GM12878 (cell line): ENCODE results near the gene MAN1A1. TPM values are rescaled to one million over a fixed set of nuclear protein-coding genes. Genes with fewer than 3 reads are reported as not detected.
A peak's percentile ranks its signal among the peaks of the same experiment; 100 is the strongest.

Experiments used
- ATAC-seq: fragments of 200-7000 bp; cut with Tn5 transposase; 3 replicates; pipeline ENCODE4 v1.9.1; 2020; ENCODE audit warnings: mild to moderate bottlenecking, moderate library complexity
- BruUV-seq: library from RNA; stranded (reverse); fragments of 400-500 nt; replicated peaks from 2 replicates; lab custom pipeline; 2021; lab: Mats Ljungman, UMichigan
- CTCF ChIA-PET: fragments of 300-600 bp; sonication (Branson Sonifier 250); formaldehyde crosslinking; extraction: SDS; loops from one replicate; lab custom pipeline; 2021; ENCODE audit warnings: inconsistent platforms; lab: Yijun Ruan, JAX
- POLR2A ChIA-PET: fragments of 350-600 bp; formaldehyde crosslinking; extraction: SDS; loops from one replicate; lab custom pipeline; 2021; ENCODE audit warnings: inconsistent platforms; lab: Charles Lee
- RAD21 ChIA-PET: fragments of 300-600 bp; sonication (Branson Sonifier 250); formaldehyde crosslinking; loops from one replicate; lab custom pipeline; 2023; ENCODE audit warnings: antibody characterized with exemption; ENCODE audit not compliant: unreplicated experiment; lab: Charles Lee
- SMC1A ChIA-PET: fragments of 300-600 bp; sonication (Branson Sonifier 250); formaldehyde crosslinking; loops from one replicate; lab custom pipeline; 2023; ENCODE audit not compliant: unreplicated experiment, uncharacterized antibody; lab: Charles Lee
- DNase-seq: peaks from one replicate; pipeline ENCODE4 v3.0.0-alpha.2; 2011; ENCODE audit warnings: low read depth, low spot score
- FAIRE-seq: peaks from 3 replicates; lab custom pipeline; 2011; peaks lifted over from hg19 to GRCh38; lab: Jason Lieb, UNC
- H2AFZ ChIP-seq: 2 replicates; pipeline ENCODE4 v1.6.0; 2011; ENCODE audit warnings: low read depth, low read length, control low read depth; ENCODE audit not compliant: control insufficient read depth
- H3K27ac ChIP-seq: 2 replicates; pipeline ENCODE4 v1.5.1; 2011; ENCODE audit warnings: control low read depth; ENCODE audit not compliant: control insufficient read depth, insufficient read depth
- H3K27me3 ChIP-seq, 2 experiments: replicated peaks in 1 of 2; 2 replicates each; pipeline versions ENCODE4 v1.6.0 to v1.6.1; 2011; ENCODE audit warnings: low read length in 1 of 2; ENCODE audit not compliant: control insufficient read depth in 2 of 2, insufficient read depth in 2 of 2
- H3K36me3 ChIP-seq, 2 experiments: 2 replicates each; pipeline ENCODE4 v1.5.1; 2011; ENCODE audit warnings: low read length in 1 of 2; ENCODE audit not compliant: control insufficient read depth in 2 of 2, insufficient read depth in 2 of 2
- H3K4me1 ChIP-seq: 2 replicates; pipeline ENCODE4 v1.6.1; 2011; ENCODE audit warnings: mild to moderate bottlenecking, low read length, moderate library complexity, mixed read lengths; ENCODE audit not compliant: control insufficient read depth, insufficient read depth
- H3K4me2 ChIP-seq: 2 replicates; pipeline ENCODE4 v1.6.0; 2011; ENCODE audit warnings: control low read depth; ENCODE audit not compliant: control insufficient read depth, insufficient read depth
- H3K4me3 ChIP-seq: fragments of 200-600 bp; sonication (generic); 2 replicates; pipeline ENCODE4 v1.5.1; 2016
- H3K79me2 ChIP-seq: 2 replicates; pipeline ENCODE4 v1.6.0; 2011; ENCODE audit warnings: low read length; ENCODE audit not compliant: control insufficient read depth, insufficient read depth
- H3K9ac ChIP-seq: 2 replicates; pipeline ENCODE4 v1.8.0; 2011; ENCODE audit warnings: low read length, control low read depth, mixed read lengths; ENCODE audit not compliant: control insufficient read depth, insufficient read depth
- H3K9me3 ChIP-seq: replicated peaks from 3 replicates; pipeline ENCODE4 v1.5.1; 2011; ENCODE audit warnings: mild to moderate bottlenecking, low read length; ENCODE audit not compliant: control insufficient read depth, insufficient read depth
- H4K20me1 ChIP-seq: 2 replicates; pipeline ENCODE4 v1.6.0; 2011; ENCODE audit not compliant: control insufficient read depth, insufficient read depth
- BRCA1 ChIP-seq: IDR thresholded peaks from 2 replicates; pipeline ENCODE4 v1.6.1; 2011; ENCODE audit warnings: low read depth, low read length, improper control_type of control experiment
- CHD1 ChIP-seq: IDR thresholded peaks from 2 replicates; pipeline ENCODE4 v1.6.1; 2012; ENCODE audit warnings: low read depth, low read length, improper control_type of control experiment
- E4F1 ChIP-seq: fragments of 450-650 bp; IDR thresholded peaks from 2 replicates; pipeline ENCODE4 v1.6.1; 2018; ENCODE audit warnings: borderline replicate concordance, mild to moderate bottlenecking; ENCODE audit not compliant: partially characterized antibody
- EP300 ChIP-seq, 2 experiments: fragments of 150-350 bp in 1 of 2; IDR thresholded peaks; 2 replicates each; pipeline ENCODE4 v1.6.1; 2011 to 2012; ENCODE audit warnings: low read depth in 2 of 2, low read length in 2 of 2, borderline replicate concordance in 1 of 2, improper control_type of control experiment in 1 of 2, inconsistent platforms in 1 of 2; ENCODE audit not compliant: control insufficient read depth in 1 of 2
- JUNB ChIP-seq: IDR thresholded peaks from 2 replicates; pipeline ENCODE4 v1.6.1; 2016; ENCODE audit warnings: antibody characterized with exemption, mild to moderate bottlenecking
- LARP7 ChIP-seq: fragments of 450-650 bp; IDR thresholded peaks from 2 replicates; pipeline ENCODE4 v1.6.1; 2017; ENCODE audit warnings: mild to moderate bottlenecking
- MXI1 ChIP-seq: fragments of 150-350 bp; IDR thresholded peaks from 2 replicates; pipeline ENCODE4 v1.6.1; 2011; ENCODE audit warnings: low read depth, mild to moderate bottlenecking, inconsistent platforms, low read length, improper control_type of control experiment
- NR2C2 ChIP-seq: IDR thresholded peaks from 2 replicates; pipeline ENCODE4 v1.6.1; 2011; ENCODE audit warnings: borderline replicate concordance, low read depth; ENCODE audit not compliant: control insufficient read depth, insufficient read length
- PML ChIP-seq: IDR thresholded peaks from 2 replicates; pipeline ENCODE4 v1.6.1; 2012; ENCODE audit warnings: low read length, inconsistent platforms
- RAD21 ChIP-seq: IDR thresholded peaks from 2 replicates; pipeline ENCODE4 v1.6.1; 2011; ENCODE audit warnings: mild to moderate bottlenecking, low read depth, low read length, moderate library complexity; ENCODE audit not compliant: insufficient read depth
- RELA ChIP-seq: fragments of 450-650 bp; IDR thresholded peaks from 2 replicates; pipeline ENCODE4 v1.8.0; 2014; ENCODE audit warnings: borderline replicate concordance; ENCODE audit not compliant: partially characterized antibody
- RUNX3 ChIP-seq: IDR thresholded peaks from 2 replicates; pipeline ENCODE4 v1.6.1; 2012; ENCODE audit warnings: low read length, inconsistent platforms
- SIX5 ChIP-seq: IDR thresholded peaks from 2 replicates; pipeline ENCODE4 v1.6.1; 2011; ENCODE audit warnings: mild to moderate bottlenecking, low read depth, low read length, moderate library complexity; ENCODE audit not compliant: severe bottlenecking
- SMC3 ChIP-seq: IDR thresholded peaks from 2 replicates; pipeline ENCODE4 v1.6.1; 2011; ENCODE audit warnings: low read length, improper control_type of control experiment, borderline replicate concordance
- SRF ChIP-seq, 2 experiments: IDR thresholded peaks; 2 replicates each; pipeline ENCODE4 v1.6.1; 2011; ENCODE audit warnings: low read depth in 2 of 2, low read length in 2 of 2, mild to moderate bottlenecking in 1 of 2, moderate library complexity in 1 of 2
- TARDBP ChIP-seq: IDR thresholded peaks from 2 replicates; pipeline ENCODE4 v1.6.1; 2016; ENCODE audit warnings: borderline replicate concordance
- TCF7 ChIP-seq: IDR thresholded peaks from 2 replicates; pipeline ENCODE4 v1.6.1; 2014; ENCODE audit warnings: antibody characterized with exemption, borderline replicate concordance
- ZBED1 ChIP-seq: IDR thresholded peaks from 2 replicates; pipeline ENCODE4 v1.6.1; 2016; ENCODE audit warnings: borderline replicate concordance
- ZNF622 ChIP-seq: fragments of 450-650 bp; IDR thresholded peaks from 2 replicates; pipeline ENCODE4 v1.6.1; 2017; ENCODE audit warnings: mild to moderate bottlenecking, inconsistent platforms
- WGBS: methylation state at CpG from one replicate; pipeline ENCODE4 v1.1.6; 2016; ENCODE audit warnings: low lambda C conversion rate; ENCODE audit not compliant: insufficient replicate concordance, insufficient coverage; ENCODE audit errors: missing lambda C conversion rate; 5-methylcytosine and 5-hydroxymethylcytosine counted together
- in situ Hi-C: fragments of 300-500 bp; cut with MboI; formaldehyde crosslinking; loops from 9 replicates; pipeline ENCODE4 v1.14.3; 2018; ENCODE audit warnings: mixed read lengths
- intact Hi-C: fragments of 100-400 bp; cut with micrococcal nuclease; formaldehyde crosslinking; loops from one replicate; pipeline ENCODE4 v1.14.2; 2022; ENCODE audit not compliant: unreplicated experiment
- polyA plus RNA-seq, 11 experiments: library from polyadenylated mRNA; depleted of rRNA in 4 of 11; unstranded in 6 of 11; stranded (reverse) in 5 of 11; fragments of >200 nt; fragmentation: Nextera tagmentation in 4 of 11; fragmentation: Illumina TruSeq in 1 of 11; extraction: Ambion mirVana in 4 of 11; extraction: Trizol in 1 of 11; gene quantifications; 1 replicate in 1 of 11; 2 replicates in 10 of 11; pipeline versions ENCODE4 v1.2.1 to v1.2.3, GENCODE V29; 2011 to 2016; ENCODE audit warnings: inconsistent platforms in 2 of 11, missing spikeins in 2 of 11, low read depth in 1 of 11
- total RNA-seq, 4 experiments: library from RNA; depleted of rRNA in 3 of 4; stranded (reverse); fragments of >200 nt in 3 of 4; fragmentation: Illumina TruSeq in 1 of 4; extraction: Trizol in 1 of 4; gene quantifications; 2 replicates each; pipeline versions ENCODE4 v1.2.1 to v1.2.3, GENCODE V29; 2013 to 2021
- TF ChIP-seq, protein P1 (sequence below): fragments of 450-650 bp; IDR thresholded peaks from 2 replicates; pipeline ENCODE4 v1.6.1; 2017; ENCODE audit warnings: antibody characterized with exemption, mild to moderate bottlenecking, moderate library complexity

The MAN1A1 gene
- total and polyA plus RNA-seq, 10 of the 15 experiments (the other 5 are each of a cell fraction or from before 2014, with no cell fraction given): 5.4 to 28.1 (median 19.5) TPM

- ChIA-PET SMC1A (interaction anchor here (0.6 to 18.1 kb wide), 25 partner anchors 8 to 1656 kb away, joined by 3 to 359 read pairs (median 4); no protein-coding TSS in a partner anchor), POLR2A (interaction anchor here (1.4 to 8.0 kb wide), 5 partner anchors 10 to 21 kb away, joined by 4 to 114 read pairs (median 24); no protein-coding TSS in a partner anchor), CTCF (interaction anchor here (0.6 to 8.0 kb wide), 35 partner anchors 8 to 781 kb away, joined by 3 to 144 read pairs (median 4); no protein-coding TSS in a partner anchor), RAD21 (interaction anchor here (0.7 to 18.1 kb wide), 17 partner anchors 8 to 646 kb away, joined by 3 to 414 read pairs (median 5); no protein-coding TSS in a partner anchor)
- no peaks in the 10 kb centered on the region for H4K20me1 ChIP-seq
- intact Hi-C loops: no loop called here
- no peak overlapping the region for H3K9ac ChIP-seq
- 87% methylated on average over 3 of the region's 3 CpGs for WGBS
- no peak overlapping the region for H3K27ac ChIP-seq
- H3K27me3 ChIP-seq: no peaks in the 10 kb centered on the region
- FAIRE-seq: peak; percentile 7
- no peaks in the 10 kb centered on the region for H3K9me3 ChIP-seq
- ATAC-seq: peak; percentile 61
- peaks cover 3% of the 10 kb centered on the region; the same call in 1 of the 2 replicates for H3K79me2 ChIP-seq
- H3K4me2 ChIP-seq: no peak overlapping the region
- H2AFZ ChIP-seq: no peak overlapping the region
- no peak overlapping the region for H3K4me3 ChIP-seq
- in situ Hi-C loops: no loop called here
- H3K4me1 ChIP-seq: no peaks in the 10 kb centered on the region
- no peak for DNase-seq
- BruUV-seq: TSS peak; percentile 2
- peaks cover 0 to 8% of the 10 kb centered on the region in 2 experiments; a peak in 3 of 4 replicates for H3K36me3 ChIP-seq
- TF ChIP-seq SRF (IDR thresholded peaks at IDR 0.05; ENCODE audit: low read depth in 2 of 2, low read length in 2 of 2) (no peak), JUNB (no peak), RUNX3 (0 out of 2 replicates have a peak, but pooled peaks have one; percentile 30), RAD21 (peak; percentile 88), EP300 (IDR thresholded peaks at IDR 0.05; ENCODE audit: borderline replicate concordance in 1 of 2, control insufficient read depth in 1 of 2, low read depth in 2 of 2, low read length in 2 of 2) (no peak), PML (no peak), RELA (no peak), E4F1 (no peak), NR2C2 (no peak), SIX5 (no peak), BRCA1 (no peak), CHD1 (no peak), ZBED1 (no peak), TARDBP (no peak), MXI1 (no peak), LARP7 (no peak), ZNF622 (no peak), TCF7 (no peak), SMC3 (peak; percentile 50; the same call in 1 of the 2 replicates)
- TF ChIP-seq, protein P1, sequence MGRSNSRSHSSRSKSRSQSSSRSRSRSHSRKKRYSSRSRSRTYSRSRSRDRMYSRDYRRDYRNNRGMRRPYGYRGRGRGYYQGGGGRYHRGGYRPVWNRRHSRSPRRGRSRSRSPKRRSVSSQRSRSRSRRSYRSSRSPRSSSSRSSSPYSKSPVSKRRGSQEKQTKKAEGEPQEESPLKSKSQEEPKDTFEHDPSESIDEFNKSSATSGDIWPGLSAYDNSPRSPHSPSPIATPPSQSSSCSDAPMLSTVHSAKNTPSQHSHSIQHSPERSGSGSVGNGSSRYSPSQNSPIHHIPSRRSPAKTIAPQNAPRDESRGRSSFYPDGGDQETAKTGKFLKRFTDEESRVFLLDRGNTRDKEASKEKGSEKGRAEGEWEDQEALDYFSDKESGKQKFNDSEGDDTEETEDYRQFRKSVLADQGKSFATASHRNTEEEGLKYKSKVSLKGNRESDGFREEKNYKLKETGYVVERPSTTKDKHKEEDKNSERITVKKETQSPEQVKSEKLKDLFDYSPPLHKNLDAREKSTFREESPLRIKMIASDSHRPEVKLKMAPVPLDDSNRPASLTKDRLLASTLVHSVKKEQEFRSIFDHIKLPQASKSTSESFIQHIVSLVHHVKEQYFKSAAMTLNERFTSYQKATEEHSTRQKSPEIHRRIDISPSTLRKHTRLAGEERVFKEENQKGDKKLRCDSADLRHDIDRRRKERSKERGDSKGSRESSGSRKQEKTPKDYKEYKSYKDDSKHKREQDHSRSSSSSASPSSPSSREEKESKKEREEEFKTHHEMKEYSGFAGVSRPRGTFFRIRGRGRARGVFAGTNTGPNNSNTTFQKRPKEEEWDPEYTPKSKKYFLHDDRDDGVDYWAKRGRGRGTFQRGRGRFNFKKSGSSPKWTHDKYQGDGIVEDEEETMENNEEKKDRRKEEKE: no peak
These were observed 15.8 kb downstream of the MAN1A1 start for GRCh38 chr6:119333707-119334295.
